BJ (cell line): ENCODE data around the gene RNF175. TPM values are rescaled to one million over a fixed set of nuclear protein-coding genes. Genes with fewer than 3 reads are reported as not detected.
A peak's percentile ranks its signal among the peaks of the same experiment; 100 is the strongest.

ENCODE experiments used
- CTCF ChIA-PET: fragments of 350-600 bp; formaldehyde crosslinking; extraction: SDS; loops from one replicate; lab custom pipeline; 2021; ENCODE audit warnings: antibody characterized with exemption, inconsistent platforms; lab: Yijun Ruan, JAX
- POLR2A ChIA-PET: fragments of 300-600 bp; sonication (Branson Sonifier 250); formaldehyde crosslinking; extraction: SDS; loops from one replicate; lab custom pipeline; 2021; ENCODE audit warnings: antibody characterized with exemption; lab: Charles Lee
- DNase-seq: peaks from one replicate; pipeline ENCODE4 v3.0.0-alpha.2; 2011; ENCODE audit warnings: low read depth
- H3K27me3 ChIP-seq: 2 replicates; pipeline ENCODE4 v1.6.0; 2011; ENCODE audit warnings: low read length; ENCODE audit not compliant: control insufficient read depth, insufficient read depth
- H3K36me3 ChIP-seq: 2 replicates; pipeline ENCODE4 v1.5.1; 2011; ENCODE audit warnings: low read length; ENCODE audit not compliant: control insufficient read depth, insufficient read depth
- H3K4me3 ChIP-seq: 2 replicates; pipeline ENCODE4 v1.5.1; 2011; ENCODE audit warnings: low read depth, mild to moderate bottlenecking, control low read depth, low read length
- CTCF ChIP-seq: IDR thresholded peaks from 2 replicates; pipeline ENCODE4 v1.5.1; 2011; ENCODE audit warnings: low read depth, mild to moderate bottlenecking, control low read depth, inconsistent platforms, low read length, moderate library complexity; ENCODE audit not compliant: insufficient read depth
- polyA plus RNA-seq: library from polyadenylated mRNA; depleted of rRNA; stranded (reverse); fragments of >200 nt; gene quantifications from 2 replicates; pipeline ENCODE4 v1.2.3, GENCODE V29; 2011

The RNF175 gene
- polyA plus RNA-seq, 1 experiment = not detected

GRCh38 chr4:153773236-153773690 lies 13.4 kb upstream of the RNF175 start:
- DNase-seq = no peak
- POLR2A ChIA-PET = no interaction called here
- CTCF ChIA-PET = interaction anchor here (0.9 kb wide), 1 partner anchor 8 kb away, joined by 4 read pairs; no protein-coding TSS in a partner anchor

GRCh38 chr4:153771046-153771445 lies 11.2 kb upstream of the RNF175 start:
- Histone ChIP-seq H3K27me3 (no peaks in the 10 kb centered on the region), H3K36me3 (no peaks in the 10 kb centered on the region), H3K4me3 (no peak overlapping the region)
- CTCF ChIA-PET = no interaction called here
- DNase-seq = no peak
- no peak for TF ChIP-seq CTCF
- POLR2A ChIA-PET = no interaction called here

More at GRCh38 chr4:153773236-153773690, 13.4 kb upstream of the RNF175 start:
- H3K36me3 ChIP-seq = no peaks in the 10 kb centered on the region
- H3K27me3 ChIP-seq = no peaks in the 10 kb centered on the region
- H3K4me3 ChIP-seq = no peak overlapping the region
- 0 out of 2 replicates have a peak, but pooled peaks have one; percentile 15 for TF ChIP-seq CTCF

DNA sequence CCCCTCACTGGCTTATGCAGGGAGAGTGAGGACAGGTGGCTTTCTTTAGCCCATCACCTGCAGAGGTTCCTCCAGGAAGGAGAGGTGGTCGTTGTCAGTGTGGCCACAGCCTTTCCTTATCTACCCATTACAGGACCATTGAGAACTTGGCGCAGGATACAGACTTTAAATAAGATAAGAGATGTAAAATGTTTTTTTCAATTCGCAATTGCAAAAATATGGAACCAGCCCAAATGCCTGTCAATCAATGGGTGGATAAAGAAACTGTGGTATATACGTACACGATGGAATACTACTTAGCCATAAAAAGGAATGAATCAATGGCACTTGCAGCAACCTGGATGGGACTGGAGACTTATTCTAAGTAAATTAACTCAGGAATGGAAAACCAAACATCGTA lies 6.9 kb upstream of the RNF175 start:
- CTCF ChIA-PET = no interaction called here
- POLR2A ChIA-PET = no interaction called here
- Histone ChIP-seq H3K36me3 (no peaks in the 10 kb centered on the region), H3K27me3 (peaks cover 1% of the 10 kb centered on the region; the same call in 1 of the 2 replicates), H3K4me3 (no peak overlapping the region)
- TF ChIP-seq CTCF = no peak
- no peak for DNase-seq

GRCh38 chr4:153765894-153766293 lies 6.1 kb upstream of the RNF175 start:
- H3K4me3 ChIP-seq = no peak overlapping the region
- TF ChIP-seq CTCF = no peak
- peaks cover 5% of the 10 kb centered on the region for H3K27me3 ChIP-seq
- DNase-seq = no peak
- ChIA-PET POLR2A (no interaction called here), CTCF (no interaction called here)
- H3K36me3 ChIP-seq = no peaks in the 10 kb centered on the region

DNA sequence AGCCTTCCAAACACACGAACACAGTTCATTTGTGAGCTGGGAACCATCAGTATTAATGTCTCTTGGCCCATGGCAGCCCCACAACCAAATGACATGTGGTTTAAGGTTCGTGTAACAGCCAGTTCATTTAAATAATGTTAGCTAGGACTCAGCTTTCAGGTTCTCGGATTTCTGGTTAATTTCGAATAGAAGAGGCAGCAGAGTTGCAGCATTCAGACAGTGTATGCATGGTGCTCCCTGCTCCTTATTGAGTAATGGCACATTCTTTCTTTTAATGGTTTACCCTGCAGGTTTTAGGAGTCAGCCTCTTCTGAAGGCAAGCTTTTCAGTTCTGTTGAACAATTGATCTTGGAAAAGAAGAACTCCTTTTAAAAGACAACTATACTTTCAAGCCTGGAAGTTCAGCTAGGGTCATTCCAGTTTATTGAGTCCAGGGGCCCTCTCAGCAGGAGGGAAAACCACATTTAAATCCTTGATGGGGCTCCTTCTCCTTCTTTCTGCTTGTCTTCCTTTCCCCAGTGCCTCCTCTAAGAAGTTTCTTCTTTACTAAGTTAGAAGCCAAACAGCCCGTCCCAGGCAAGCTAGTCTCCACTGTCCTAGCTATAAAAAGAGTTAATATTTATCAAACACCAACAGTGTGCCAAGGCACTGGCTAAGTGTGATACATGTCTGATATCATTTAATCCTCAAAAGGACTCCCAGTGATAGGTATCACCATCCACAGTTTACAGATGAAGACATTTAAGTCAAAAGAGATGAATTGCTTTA lies 5.0 kb upstream of the RNF175 start:
- DNase-seq = peak; percentile 17
- Histone ChIP-seq H3K27me3 (peaks cover 6% of the 10 kb centered on the region), H3K36me3 (no peaks in the 10 kb centered on the region), H3K4me3 (no peak overlapping the region)
- POLR2A ChIA-PET = no interaction called here
- CTCF ChIA-PET = interaction anchor here (1.3 to 2.3 kb wide), 2 partner anchors 14 to 21 kb away, joined by 4 to 13 read pairs; no protein-coding TSS in a partner anchor
- no peak for TF ChIP-seq CTCF
